B cell (primary cell): ENCODE results near the gene STK40. TPM values are rescaled to one million over a fixed set of nuclear protein-coding genes. Genes with fewer than 3 reads are reported as not detected.

Experiments used
- ATAC-seq: fragments of 200-7000 bp; cut with Tn5 transposase; one replicate; pipeline ENCODE4 v1.10.0; 2021; ENCODE audit warnings: low read depth, mild to moderate bottlenecking, moderate number of reproducible peaks, moderate library complexity
- CTCF ChIA-PET: fragments of 350-600 bp; sonication (Branson Sonifier 250); formaldehyde crosslinking; loops from one replicate; lab custom pipeline; 2021; ENCODE audit warnings: antibody characterized with exemption, inconsistent platforms; lab: Charles Lee
- POLR2A ChIA-PET: fragments of 350-600 bp; sonication (Branson Sonifier 250); formaldehyde crosslinking; loops from one replicate; lab custom pipeline; 2021; ENCODE audit warnings: antibody characterized with exemption; lab: Charles Lee
- DNase-seq: peaks from one replicate; pipeline ENCODE4 v3.0.0; 2013
- H2AFZ ChIP-seq: 2 replicates; pipeline ENCODE4 v1.6.1; 2012; ENCODE audit warnings: mild to moderate bottlenecking, low read depth, low read length; ENCODE audit not compliant: insufficient read depth, poor library complexity, severe bottlenecking
- H3K27ac ChIP-seq, 2 donors: 1 replicate in 1 of 2; 2 replicates in 1 of 2; pipeline ENCODE4 v1.5.1; 2012 to 2013; ENCODE audit warnings: low read length in 2 of 2, mild to moderate bottlenecking in 2 of 2, moderate library complexity in 1 of 2
- H3K27me3 ChIP-seq, 4 experiments: fragments of 200-600 bp in 1 of 4; sonication (generic) in 1 of 4; replicated peaks in 1 of 4; 1 replicate in 2 of 4; 2 replicates in 2 of 4; pipeline versions ENCODE4 v1.6.1 to v1.7.0; 2013 to 2016; ENCODE audit warnings: low read length in 3 of 4, mild to moderate bottlenecking in 2 of 4, mixed read lengths in 1 of 4, moderate library complexity in 1 of 4; ENCODE audit not compliant: insufficient read depth in 4 of 4, control insufficient read depth in 3 of 4; ENCODE audit errors: control extremely low read depth in 1 of 4
- H3K36me3 ChIP-seq, 2 experiments: replicated peaks in 1 of 2; 1 replicate in 1 of 2; 2 replicates in 1 of 2; pipeline versions ENCODE4 v1.6.1 to v1.7.1; 2013; ENCODE audit warnings: low read length in 1 of 2; ENCODE audit not compliant: insufficient read depth in 2 of 2, control insufficient read depth in 1 of 2; ENCODE audit errors: control extremely low read depth in 1 of 2, extremely low read depth in 1 of 2
- H3K4me1 ChIP-seq, 2 donors: fragments of 200-600 bp in 1 of 2; sonication (generic) in 1 of 2; 1 replicate in 1 of 2; 2 replicates in 1 of 2; pipeline versions ENCODE4 v1.5.1 to v1.6.1; 2013 to 2017; ENCODE audit warnings: low read length in 2 of 2; ENCODE audit not compliant: control insufficient read depth in 2 of 2, insufficient read depth in 2 of 2
- H3K4me2 ChIP-seq: replicated peaks from 2 replicates; pipeline ENCODE3; 2012; ENCODE audit warnings: mild to moderate bottlenecking, low read depth, low read length; ENCODE audit not compliant: poor library complexity, severe bottlenecking
- H3K4me3 ChIP-seq, 5 experiments: fragments of 200-600 bp in 1 of 5; sonication (generic) in 1 of 5; 1 replicate in 3 of 5; 2 replicates in 2 of 5; pipeline versions ENCODE4 v1.5.1 to v1.7.0; 2011 to 2016; ENCODE audit warnings: low read length in 4 of 5, mild to moderate bottlenecking in 4 of 5, low read depth in 2 of 5, control low read depth in 1 of 5, moderate library complexity in 1 of 5; ENCODE audit not compliant: insufficient read depth in 1 of 5; ENCODE audit errors: control extremely low read depth in 1 of 5, extremely low read depth in 1 of 5
- H3K79me2 ChIP-seq: fragments of 200-600 bp; sonication (generic); one replicate; pipeline ENCODE4 v1.6.0; 2016; ENCODE audit warnings: low read length; ENCODE audit not compliant: control insufficient read depth, insufficient read depth
- H3K9ac ChIP-seq: fragments of 200-600 bp; sonication (generic); 2 replicates; pipeline ENCODE4 v1.6.1; 2017; ENCODE audit warnings: mild to moderate bottlenecking, low read length, moderate library complexity
- H3K9me3 ChIP-seq, 3 donors: one replicate each; pipeline versions ENCODE4 v1.6.1 to v1.7.1; 2013; ENCODE audit warnings: low read length in 2 of 3; ENCODE audit not compliant: control insufficient read depth in 2 of 3, insufficient read depth in 1 of 3; ENCODE audit errors: control extremely low read depth in 1 of 3
- H4K20me1 ChIP-seq: 2 replicates; pipeline ENCODE4 v1.6.0; 2012; ENCODE audit warnings: mild to moderate bottlenecking, low read length; ENCODE audit not compliant: insufficient read depth, control insufficient read depth, poor library complexity, severe bottlenecking
- H3K27ac Mint-ChIP-seq: one replicate; pipeline ENCODE4 v1.8.0; 2021; ENCODE audit warnings: mixed read lengths
- H3K27me3 Mint-ChIP-seq: one replicate; pipeline ENCODE4 v1.8.0; 2021; ENCODE audit warnings: mixed read lengths
- H3K4me1 Mint-ChIP-seq: one replicate; pipeline ENCODE4 v1.8.0; 2021; ENCODE audit warnings: mixed read lengths
- H3K4me3 Mint-ChIP-seq: one replicate; pipeline ENCODE4 v1.8.0; 2021; ENCODE audit warnings: mixed read lengths
- H3K9me3 Mint-ChIP-seq: one replicate; pipeline ENCODE4 v1.8.0; 2022; ENCODE audit warnings: mixed read lengths; ENCODE audit not compliant: insufficient read depth
- CTCF ChIP-seq: fragments of 200-600 bp; IDR thresholded peaks from one replicate; pipeline ENCODE4 v1.8.0; 2022; ENCODE audit warnings: antibody characterized with exemption, mild to moderate bottlenecking
- EZH2 ChIP-seq: IDR thresholded peaks from 2 replicates; pipeline ENCODE4 v1.6.1; 2012; ENCODE audit warnings: borderline replicate concordance, low read depth, mild to moderate bottlenecking, moderate library complexity, low read length; ENCODE audit not compliant: insufficient read depth, poor library complexity, severe bottlenecking
- WGBS: methylation state at CpG from one replicate; pipeline ENCODE4 v1.1.5; 2013; ENCODE audit warnings: missing lambda C conversion rate; ENCODE audit not compliant: insufficient coverage; 5-methylcytosine and 5-hydroxymethylcytosine counted together
- intact Hi-C: fragments of 100-400 bp; cut with micrococcal nuclease; formaldehyde crosslinking; loops from one replicate; pipeline ENCODE4 v1.10.0; 2022
- polyA plus RNA-seq: library from polyadenylated mRNA; depleted of rRNA; stranded (reverse); fragments of >200 nt; gene quantifications from 2 replicates; pipeline ENCODE4 v1.2.3, GENCODE V29; 2012
- total RNA-seq, 2 donors: library from RNA; stranded (reverse); fragments of 120-200 nt in 1 of 2; gene quantifications; 1 replicate in 1 of 2; 2 replicates in 1 of 2; pipeline versions ENCODE4 v1.2.3 to v1.2.4, GENCODE V29; 2013 to 2022

Gene STK40
- total and polyA plus RNA-seq, 2 donors (not counting 1 experiment from before 2014, with no cell fraction given): 53.1 to 69.1 TPM

DNA sequence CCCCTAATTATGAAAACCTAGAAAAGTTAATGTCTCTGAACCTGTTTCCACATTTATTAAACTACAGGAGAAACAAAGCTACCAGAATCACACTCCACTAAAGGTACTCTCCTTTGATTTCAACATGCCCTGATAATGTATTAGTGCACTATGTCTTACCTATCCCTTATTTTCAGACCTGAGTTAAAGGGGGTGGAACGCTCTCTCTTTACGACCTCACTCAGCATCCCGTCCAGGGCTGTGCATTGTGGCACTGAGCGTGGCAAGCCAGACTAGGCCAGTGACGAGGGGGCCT is 11.3 kb upstream of the STK40 start:
- Histone ChIP-seq H2AFZ (peak overlapping the region; percentile 82), H3K9ac (peak overlapping the region; percentile 95), H3K79me2 (peaks cover 82% of the 10 kb centered on the region), H3K9me3 (peaks cover 0 to 10% (median 0%) of the 10 kb centered on the region in 3 donors), H3K36me3 (peaks cover 0 to 22% of the 10 kb centered on the region in 2 experiments), H3K4me1 (peaks cover 26 to 53% of the 10 kb centered on the region in 2 donors), H3K27me3 (no peaks in the 10 kb centered on the region), H3K27ac (peak overlapping the region; percentile 78 to 93), H3K4me2 (peak overlapping the region; percentile 78), H3K4me3 (peak overlapping the region; percentile 76 to 99 (median 97)), H4K20me1 (no peaks in the 10 kb centered on the region)
- POLR2A ChIA-PET: interaction anchor here (0.6 to 4.5 kb wide), 6 partner anchors 10 to 241 kb away, joined by 3 to 34 read pairs (median 4); partner anchors contain the start of genes MAP7D1, MRPS15 and STK40
- TF ChIP-seq EZH2: no peak
- TF ChIP-seq CTCF: no peak
- Mint-ChIP-seq H3K27me3 (no peaks in the 10 kb centered on the region), H3K4me1 (peaks cover 57% of the 10 kb centered on the region), H3K4me3 (peak overlapping the region; percentile 92), H3K27ac (peak overlapping the region; percentile 94), H3K9me3 (no peaks in the 10 kb centered on the region)
- 4% methylated on average over 5 of the region's 5 CpGs for WGBS
- CTCF ChIA-PET: interaction anchor here (1.2 to 7.4 kb wide), 7 partner anchors 10 to 262 kb away, joined by 3 to 52 read pairs (median 4); partner anchors contain the start of genes STK40 and TRAPPC3
- DNase-seq: no peak
- intact Hi-C loops: loop anchor here (1.0 to 5.0 kb wide), 3 partner anchors 11 to 755 kb away; partner anchors contain the start of gene PSMB2
- ATAC-seq: peak; percentile 39

- POLR2A ChIA-PET: interaction anchor here (1.2 to 4.5 kb wide), 2 partner anchors 9 to 68 kb away, joined by 3 to 34 read pairs; partner anchors contain the start of genes MRPS15 and STK40
- Mint-ChIP-seq H3K27me3 (no peaks in the 10 kb centered on the region), H3K4me3 (peak overlapping the region; percentile 92), H3K4me1 (peaks cover 60% of the 10 kb centered on the region), H3K9me3 (no peaks in the 10 kb centered on the region), H3K27ac (peak overlapping the region; percentile 60)
- intact Hi-C loops: loop anchor here (5.0 kb wide), 1 partner anchor 754 kb away; the partner anchor contains the start of gene PSMB2
- H3K4me1 ChIP-seq: peaks cover 32 to 56% of the 10 kb centered on the region in 2 donors
- no peak overlapping the region for H2AFZ ChIP-seq
- ATAC-seq: no peak
- peak overlapping the region; percentile 78 for H3K4me2 ChIP-seq
- H3K9ac ChIP-seq: peak overlapping the region; percentile 95
- H3K79me2 ChIP-seq: peaks cover 85% of the 10 kb centered on the region
- DNase-seq: no peak
- no peaks in the 10 kb centered on the region for H4K20me1 ChIP-seq
- peaks cover 0 to 26% of the 10 kb centered on the region in 2 experiments for H3K36me3 ChIP-seq
- no peak for TF ChIP-seq CTCF
- no peak for TF ChIP-seq EZH2
- CTCF ChIA-PET: interaction anchor here (0.7 to 7.4 kb wide), 5 partner anchors 10 to 261 kb away, joined by 3 to 52 read pairs (median 4); partner anchors contain the start of gene STK40
- WGBS: 87% methylated on average over 3 of the region's 6 CpGs
- peak overlapping the region in 4 of 5 experiments; percentile 89 to 99 (median 97) for H3K4me3 ChIP-seq
- peak overlapping the region in 1 of 2 donors; percentile 93 for H3K27ac ChIP-seq
- peaks cover 0 to 4% (median 0%) of the 10 kb centered on the region in 3 donors for H3K9me3 ChIP-seq
- H3K27me3 ChIP-seq: no peaks in the 10 kb centered on the region
Observed at GRCh38 chr1:36396359-36396758, 10.6 kb upstream of the STK40 start.
